K562 (cell line): ENCODE results near the gene ZEB2. TPM values are rescaled to one million over a fixed set of nuclear protein-coding genes. Genes with fewer than 3 reads are reported as not detected.

Source experiments
- DMBX1 ChIP-seq: fragments of 250-450 bp; sonication (Bioruptor Pico); IDR thresholded peaks from 2 replicates; pipeline ENCODE4 v1.8.0; 2022; ENCODE audit warnings: inconsistent platforms, mild to moderate bottlenecking, moderate library complexity, borderline replicate concordance
- FOXM1 ChIP-seq, 2 experiments: fragments of 450-650 bp in 1 of 2; sonication (generic) in 1 of 2; formaldehyde crosslinking in 1 of 2; IDR thresholded peaks; 2 replicates each; pipeline versions ENCODE4 v1.6.1 to v1.9.0; 2017 to 2022; ENCODE audit warnings: low read depth in 2 of 2, mild to moderate bottlenecking in 2 of 2, missing genetic modification reagents in 1 of 2, moderate library complexity in 1 of 2
- POLR2G ChIP-seq: fragments of 200-400 bp; formaldehyde crosslinking; IDR thresholded peaks from 2 replicates; pipeline ENCODE4 v1.6.1; 2017; ENCODE audit warnings: low read depth, mild to moderate bottlenecking, antibody characterized with exemption, low read length, moderate library complexity
- polyA plus RNA-seq, 8 experiments: library from polyadenylated mRNA; depleted of rRNA in 4 of 8; stranded (reverse) in 5 of 8; unstranded in 3 of 8; fragments of >200 nt; fragmentation: Nextera tagmentation in 2 of 8; fragmentation: Illumina TruSeq in 1 of 8; extraction: Ambion mirVana in 2 of 8; extraction: Trizol in 1 of 8; gene quantifications; 2 replicates each; pipeline versions ENCODE4 v1.2.1 to v1.2.3, GENCODE V29; 2011 to 2014; ENCODE audit warnings: inconsistent platforms in 1 of 8, missing spikeins in 1 of 8
- total RNA-seq, 7 experiments: library from RNA; depleted of rRNA in 6 of 7; stranded (reverse); fragments of >200 nt in 6 of 7; fragmentation: Illumina TruSeq in 2 of 7; extraction: Trizol in 2 of 7; gene quantifications; 2 replicates each; pipeline versions ENCODE4 v1.2.1 to v1.2.3, GENCODE V29; 2011 to 2021; ENCODE audit warnings: low replicate concordance in 1 of 7
- TF ChIP-seq, protein P1 (sequence below), 3 experiments: fragments of 200-800 bp in 1 of 3; fragments of 250-450 bp in 1 of 3; fragments of 450-650 bp in 1 of 3; sonication (Bioruptor Pico) in 1 of 3; sonication (Bioruptor generic) in 1 of 3; formaldehyde crosslinking in 1 of 3; IDR thresholded peaks; 2 replicates each; pipeline versions ENCODE4 v1.6.1 to v1.8.0; 2016 to 2022; ENCODE audit warnings: mild to moderate bottlenecking in 2 of 3, missing genetic modification characterization in 2 of 3, missing compliant biosample characterization in 1 of 3, moderate library complexity in 1 of 3
- TF ChIP-seq, protein P2 (sequence below): fragments of 450-650 bp; IDR thresholded peaks from 2 replicates; pipeline ENCODE4 v1.7.0; 2016; ENCODE audit warnings: borderline replicate concordance
- TF ChIP-seq, protein P3 (sequence below): fragments of 200-800 bp; sonication (Bioruptor generic); IDR thresholded peaks from 2 replicates; pipeline ENCODE4 v1.6.1; 2016; ENCODE audit warnings: missing genetic modification characterization, missing compliant biosample characterization
- TF ChIP-seq, protein P4 (sequence below): fragments of 250-450 bp; sonication (Bioruptor Pico); IDR thresholded peaks from 2 replicates; pipeline ENCODE4 v1.4.0; 2020

ZEB2 gene
- total and polyA plus RNA-seq, 9 of the 15 experiments (the other 6 are each of a cell fraction or from before 2014, with no cell fraction given): 15.1 to 113 (median 72.3) TPM

- TF ChIP-seq, protein P1, sequence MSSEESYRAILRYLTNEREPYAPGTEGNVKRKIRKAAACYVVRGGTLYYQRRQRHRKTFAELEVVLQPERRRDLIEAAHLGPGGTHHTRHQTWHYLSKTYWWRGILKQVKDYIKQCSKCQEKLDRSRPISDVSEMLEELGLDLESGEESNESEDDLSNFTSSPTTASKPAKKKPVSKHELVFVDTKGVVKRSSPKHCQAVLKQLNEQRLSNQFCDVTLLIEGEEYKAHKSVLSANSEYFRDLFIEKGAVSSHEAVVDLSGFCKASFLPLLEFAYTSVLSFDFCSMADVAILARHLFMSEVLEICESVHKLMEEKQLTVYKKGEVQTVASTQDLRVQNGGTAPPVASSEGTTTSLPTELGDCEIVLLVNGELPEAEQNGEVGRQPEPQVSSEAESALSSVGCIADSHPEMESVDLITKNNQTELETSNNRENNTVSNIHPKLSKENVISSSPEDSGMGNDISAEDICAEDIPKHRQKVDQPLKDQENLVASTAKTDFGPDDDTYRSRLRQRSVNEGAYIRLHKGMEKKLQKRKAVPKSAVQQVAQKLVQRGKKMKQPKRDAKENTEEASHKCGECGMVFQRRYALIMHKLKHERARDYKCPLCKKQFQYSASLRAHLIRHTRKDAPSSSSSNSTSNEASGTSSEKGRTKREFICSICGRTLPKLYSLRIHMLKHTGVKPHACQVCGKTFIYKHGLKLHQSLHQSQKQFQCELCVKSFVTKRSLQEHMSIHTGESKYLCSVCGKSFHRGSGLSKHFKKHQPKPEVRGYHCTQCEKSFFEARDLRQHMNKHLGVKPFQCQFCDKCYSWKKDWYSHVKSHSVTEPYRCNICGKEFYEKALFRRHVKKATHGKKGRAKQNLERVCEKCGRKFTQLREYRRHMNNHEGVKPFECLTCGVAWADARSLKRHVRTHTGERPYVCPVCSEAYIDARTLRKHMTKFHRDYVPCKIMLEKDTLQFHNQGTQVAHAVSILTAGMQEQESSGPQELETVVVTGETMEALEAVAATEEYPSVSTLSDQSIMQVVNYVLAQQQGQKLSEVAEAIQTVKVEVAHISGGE (CRISPR knock-in tag; IDR thresholded peaks at IDR 0.05): no peak
- TF ChIP-seq, protein P2, sequence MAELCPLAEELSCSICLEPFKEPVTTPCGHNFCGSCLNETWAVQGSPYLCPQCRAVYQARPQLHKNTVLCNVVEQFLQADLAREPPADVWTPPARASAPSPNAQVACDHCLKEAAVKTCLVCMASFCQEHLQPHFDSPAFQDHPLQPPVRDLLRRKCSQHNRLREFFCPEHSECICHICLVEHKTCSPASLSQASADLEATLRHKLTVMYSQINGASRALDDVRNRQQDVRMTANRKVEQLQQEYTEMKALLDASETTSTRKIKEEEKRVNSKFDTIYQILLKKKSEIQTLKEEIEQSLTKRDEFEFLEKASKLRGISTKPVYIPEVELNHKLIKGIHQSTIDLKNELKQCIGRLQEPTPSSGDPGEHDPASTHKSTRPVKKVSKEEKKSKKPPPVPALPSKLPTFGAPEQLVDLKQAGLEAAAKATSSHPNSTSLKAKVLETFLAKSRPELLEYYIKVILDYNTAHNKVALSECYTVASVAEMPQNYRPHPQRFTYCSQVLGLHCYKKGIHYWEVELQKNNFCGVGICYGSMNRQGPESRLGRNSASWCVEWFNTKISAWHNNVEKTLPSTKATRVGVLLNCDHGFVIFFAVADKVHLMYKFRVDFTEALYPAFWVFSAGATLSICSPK: no peak
- TF ChIP-seq, protein P3, sequence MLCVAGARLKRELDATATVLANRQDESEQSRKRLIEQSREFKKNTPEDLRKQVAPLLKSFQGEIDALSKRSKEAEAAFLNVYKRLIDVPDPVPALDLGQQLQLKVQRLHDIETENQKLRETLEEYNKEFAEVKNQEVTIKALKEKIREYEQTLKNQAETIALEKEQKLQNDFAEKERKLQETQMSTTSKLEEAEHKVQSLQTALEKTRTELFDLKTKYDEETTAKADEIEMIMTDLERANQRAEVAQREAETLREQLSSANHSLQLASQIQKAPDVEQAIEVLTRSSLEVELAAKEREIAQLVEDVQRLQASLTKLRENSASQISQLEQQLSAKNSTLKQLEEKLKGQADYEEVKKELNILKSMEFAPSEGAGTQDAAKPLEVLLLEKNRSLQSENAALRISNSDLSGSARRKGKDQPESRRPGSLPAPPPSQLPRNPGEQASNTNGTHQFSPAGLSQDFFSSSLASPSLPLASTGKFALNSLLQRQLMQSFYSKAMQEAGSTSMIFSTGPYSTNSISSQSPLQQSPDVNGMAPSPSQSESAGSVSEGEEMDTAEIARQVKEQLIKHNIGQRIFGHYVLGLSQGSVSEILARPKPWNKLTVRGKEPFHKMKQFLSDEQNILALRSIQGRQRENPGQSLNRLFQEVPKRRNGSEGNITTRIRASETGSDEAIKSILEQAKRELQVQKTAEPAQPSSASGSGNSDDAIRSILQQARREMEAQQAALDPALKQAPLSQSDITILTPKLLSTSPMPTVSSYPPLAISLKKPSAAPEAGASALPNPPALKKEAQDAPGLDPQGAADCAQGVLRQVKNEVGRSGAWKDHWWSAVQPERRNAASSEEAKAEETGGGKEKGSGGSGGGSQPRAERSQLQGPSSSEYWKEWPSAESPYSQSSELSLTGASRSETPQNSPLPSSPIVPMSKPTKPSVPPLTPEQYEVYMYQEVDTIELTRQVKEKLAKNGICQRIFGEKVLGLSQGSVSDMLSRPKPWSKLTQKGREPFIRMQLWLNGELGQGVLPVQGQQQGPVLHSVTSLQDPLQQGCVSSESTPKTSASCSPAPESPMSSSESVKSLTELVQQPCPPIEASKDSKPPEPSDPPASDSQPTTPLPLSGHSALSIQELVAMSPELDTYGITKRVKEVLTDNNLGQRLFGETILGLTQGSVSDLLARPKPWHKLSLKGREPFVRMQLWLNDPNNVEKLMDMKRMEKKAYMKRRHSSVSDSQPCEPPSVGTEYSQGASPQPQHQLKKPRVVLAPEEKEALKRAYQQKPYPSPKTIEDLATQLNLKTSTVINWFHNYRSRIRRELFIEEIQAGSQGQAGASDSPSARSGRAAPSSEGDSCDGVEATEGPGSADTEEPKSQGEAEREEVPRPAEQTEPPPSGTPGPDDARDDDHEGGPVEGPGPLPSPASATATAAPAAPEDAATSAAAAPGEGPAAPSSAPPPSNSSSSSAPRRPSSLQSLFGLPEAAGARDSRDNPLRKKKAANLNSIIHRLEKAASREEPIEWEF (CRISPR knock-in tag): no peak
- TF ChIP-seq POLR2G: no peak
- no peak for TF ChIP-seq FOXM1 (IDR thresholded peaks at IDR 0.05; ENCODE audit: low read depth)
- TF ChIP-seq FOXM1 (CRISPR knock-in tag; IDR thresholded peaks at IDR 0.05; ENCODE audit: low read depth): no peak
- no peak for TF ChIP-seq DMBX1 (CRISPR knock-in tag)
- TF ChIP-seq, protein P4, sequence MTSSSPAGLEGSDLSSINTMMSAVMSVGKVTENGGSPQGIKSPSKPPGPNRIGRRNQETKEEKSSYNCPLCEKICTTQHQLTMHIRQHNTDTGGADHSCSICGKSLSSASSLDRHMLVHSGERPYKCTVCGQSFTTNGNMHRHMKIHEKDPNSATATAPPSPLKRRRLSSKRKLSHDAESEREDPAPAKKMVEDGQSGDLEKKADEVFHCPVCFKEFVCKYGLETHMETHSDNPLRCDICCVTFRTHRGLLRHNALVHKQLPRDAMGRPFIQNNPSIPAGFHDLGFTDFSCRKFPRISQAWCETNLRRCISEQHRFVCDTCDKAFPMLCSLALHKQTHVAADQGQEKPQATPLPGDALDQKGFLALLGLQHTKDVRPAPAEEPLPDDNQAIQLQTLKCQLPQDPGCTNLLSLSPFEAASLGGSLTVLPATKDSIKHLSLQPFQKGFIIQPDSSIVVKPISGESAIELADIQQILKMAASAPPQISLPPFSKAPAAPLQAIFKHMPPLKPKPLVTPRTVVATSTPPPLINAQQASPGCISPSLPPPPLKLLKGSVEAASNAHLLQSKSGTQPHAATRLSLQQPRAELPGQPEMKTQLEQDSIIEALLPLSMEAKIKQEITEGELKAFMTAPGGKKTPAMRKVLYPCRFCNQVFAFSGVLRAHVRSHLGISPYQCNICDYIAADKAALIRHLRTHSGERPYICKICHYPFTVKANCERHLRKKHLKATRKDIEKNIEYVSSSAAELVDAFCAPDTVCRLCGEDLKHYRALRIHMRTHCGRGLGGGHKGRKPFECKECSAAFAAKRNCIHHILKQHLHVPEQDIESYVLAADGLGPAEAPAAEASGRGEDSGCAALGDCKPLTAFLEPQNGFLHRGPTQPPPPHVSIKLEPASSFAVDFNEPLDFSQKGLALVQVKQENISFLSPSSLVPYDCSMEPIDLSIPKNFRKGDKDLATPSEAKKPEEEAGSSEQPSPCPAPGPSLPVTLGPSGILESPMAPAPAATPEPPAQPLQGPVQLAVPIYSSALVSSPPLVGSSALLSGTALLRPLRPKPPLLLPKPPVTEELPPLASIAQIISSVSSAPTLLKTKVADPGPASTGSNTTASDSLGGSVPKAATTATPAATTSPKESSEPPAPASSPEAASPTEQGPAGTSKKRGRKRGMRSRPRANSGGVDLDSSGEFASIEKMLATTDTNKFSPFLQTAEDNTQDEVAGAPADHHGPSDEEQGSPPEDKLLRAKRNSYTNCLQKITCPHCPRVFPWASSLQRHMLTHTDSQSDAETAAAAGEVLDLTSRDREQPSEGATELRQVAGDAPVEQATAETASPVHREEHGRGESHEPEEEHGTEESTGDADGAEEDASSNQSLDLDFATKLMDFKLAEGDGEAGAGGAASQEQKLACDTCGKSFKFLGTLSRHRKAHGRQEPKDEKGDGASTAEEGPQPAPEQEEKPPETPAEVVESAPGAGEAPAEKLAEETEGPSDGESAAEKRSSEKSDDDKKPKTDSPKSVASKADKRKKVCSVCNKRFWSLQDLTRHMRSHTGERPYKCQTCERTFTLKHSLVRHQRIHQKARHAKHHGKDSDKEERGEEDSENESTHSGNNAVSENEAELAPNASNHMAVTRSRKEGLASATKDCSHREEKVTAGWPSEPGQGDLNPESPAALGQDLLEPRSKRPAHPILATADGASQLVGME (CRISPR knock-in tag): no peak
These were observed 8.2 kb upstream of the ZEB2 start (continued) for GRCh38 chr2:144528108-144528507.
